Nephron progenitor cell (in vitro differentiated cells): ENCODE results near the gene COL4A1.

Experiments
- DNase-seq: peaks from one replicate; pipeline ENCODE4 v3.0.0; 2021
- H3K27ac Mint-ChIP-seq: 2 replicates; pipeline ENCODE4 v1.8.0; 2021; ENCODE audit warnings: mild to moderate bottlenecking, moderate library complexity, mixed read lengths
- H3K27me3 Mint-ChIP-seq: 2 replicates; pipeline ENCODE4 v1.8.0; 2021; ENCODE audit warnings: mild to moderate bottlenecking, low read depth, mixed read lengths; ENCODE audit not compliant: poor library complexity
- H3K36me3 Mint-ChIP-seq: 2 replicates; pipeline ENCODE4 v1.8.0; 2021; ENCODE audit warnings: low read depth, mixed read lengths
- H3K4me1 Mint-ChIP-seq: 2 replicates; pipeline ENCODE4 v1.8.0; 2021; ENCODE audit warnings: mixed read lengths
- H3K4me3 Mint-ChIP-seq: 2 replicates; pipeline ENCODE4 v1.8.0; 2021; ENCODE audit warnings: mild to moderate bottlenecking, moderate library complexity, mixed read lengths
- H3K9me3 Mint-ChIP-seq: 2 replicates; pipeline ENCODE4 v1.8.0; 2021; ENCODE audit warnings: mild to moderate bottlenecking, moderate library complexity, mixed read lengths
- CTCF ChIP-seq: fragments of 200-600 bp; sonication (generic); IDR thresholded peaks from 2 replicates; pipeline ENCODE4 v1.5.0; 2021; ENCODE audit warnings: antibody characterized with exemption

COL4A1 gene

GRCh38 chr13:110154410-110154933 lies 152.5 kb downstream of the COL4A1 start:
- H3K27ac Mint-ChIP-seq = no peak overlapping the region
- no peaks in the 10 kb centered on the region for H3K9me3 Mint-ChIP-seq
- no peaks in the 10 kb centered on the region for H3K4me1 Mint-ChIP-seq
- no peak for DNase-seq
- H3K27me3 Mint-ChIP-seq = no peaks in the 10 kb centered on the region
- H3K4me3 Mint-ChIP-seq = no peak overlapping the region
- no peak for TF ChIP-seq CTCF
- H3K36me3 Mint-ChIP-seq = peaks cover 72% of the 10 kb centered on the region

- Mint-ChIP-seq H3K9me3 (no peaks in the 10 kb centered on the region), H3K27me3 (no peaks in the 10 kb centered on the region), H3K4me1 (no peaks in the 10 kb centered on the region), H3K36me3 (peaks cover 68% of the 10 kb centered on the region), H3K27ac (peak overlapping the region; percentile 51), H3K4me3 (no peak overlapping the region)
- DNase-seq = no peak
- TF ChIP-seq CTCF = no peak
Measured at GRCh38 chr13:110152351-110152750, 154.6 kb downstream of the COL4A1 start.

GRCh38 chr13:110151462-110151861 lies 155.5 kb downstream of the COL4A1 start:
- no peak overlapping the region for H3K4me3 Mint-ChIP-seq
- H3K27ac Mint-ChIP-seq = no peak overlapping the region
- DNase-seq = no peak
- no peaks in the 10 kb centered on the region for H3K4me1 Mint-ChIP-seq
- H3K27me3 Mint-ChIP-seq = no peaks in the 10 kb centered on the region
- no peaks in the 10 kb centered on the region for H3K9me3 Mint-ChIP-seq
- peaks cover 63% of the 10 kb centered on the region for H3K36me3 Mint-ChIP-seq
- no peak for TF ChIP-seq CTCF

- no peaks in the 10 kb centered on the region for H3K27me3 Mint-ChIP-seq
- H3K27ac Mint-ChIP-seq = no peak overlapping the region
- H3K4me3 Mint-ChIP-seq = no peak overlapping the region
- peaks cover 56% of the 10 kb centered on the region for H3K36me3 Mint-ChIP-seq
- H3K9me3 Mint-ChIP-seq = no peaks in the 10 kb centered on the region
- no peaks in the 10 kb centered on the region for H3K4me1 Mint-ChIP-seq
- DNase-seq = no peak
- no peak for TF ChIP-seq CTCF
Measured at GRCh38 chr13:110150384-110151101, 156.4 kb downstream of the COL4A1 start.

- no peak overlapping the region for H3K27ac Mint-ChIP-seq
- H3K4me3 Mint-ChIP-seq = no peak overlapping the region
- no peak for DNase-seq
- H3K4me1 Mint-ChIP-seq = no peaks in the 10 kb centered on the region
- no peaks in the 10 kb centered on the region for H3K9me3 Mint-ChIP-seq
- H3K36me3 Mint-ChIP-seq = peaks cover 41% of the 10 kb centered on the region
- no peaks in the 10 kb centered on the region for H3K27me3 Mint-ChIP-seq
- TF ChIP-seq CTCF = no peak
Measured at GRCh38 chr13:110149036-110149435, 157.9 kb downstream of the COL4A1 start.

- no peak for TF ChIP-seq CTCF
- Mint-ChIP-seq H3K27me3 (peaks cover 47% of the 10 kb centered on the region), H3K9me3 (peaks cover 15% of the 10 kb centered on the region), H3K27ac (no peak overlapping the region), H3K36me3 (peaks cover 13% of the 10 kb centered on the region), H3K4me1 (peaks cover 21% of the 10 kb centered on the region), H3K4me3 (no peak overlapping the region)
- DNase-seq = no peak
Measured at GRCh38 chr13:110140099-110140498, 166.9 kb downstream of the COL4A1 start.
